ENCODE results near the gene ACTN1.

- TF ChIP-seq POLR2A (IDR thresholded peaks at IDR 0.05): no peak
- TF ChIP-seq, protein P1, sequence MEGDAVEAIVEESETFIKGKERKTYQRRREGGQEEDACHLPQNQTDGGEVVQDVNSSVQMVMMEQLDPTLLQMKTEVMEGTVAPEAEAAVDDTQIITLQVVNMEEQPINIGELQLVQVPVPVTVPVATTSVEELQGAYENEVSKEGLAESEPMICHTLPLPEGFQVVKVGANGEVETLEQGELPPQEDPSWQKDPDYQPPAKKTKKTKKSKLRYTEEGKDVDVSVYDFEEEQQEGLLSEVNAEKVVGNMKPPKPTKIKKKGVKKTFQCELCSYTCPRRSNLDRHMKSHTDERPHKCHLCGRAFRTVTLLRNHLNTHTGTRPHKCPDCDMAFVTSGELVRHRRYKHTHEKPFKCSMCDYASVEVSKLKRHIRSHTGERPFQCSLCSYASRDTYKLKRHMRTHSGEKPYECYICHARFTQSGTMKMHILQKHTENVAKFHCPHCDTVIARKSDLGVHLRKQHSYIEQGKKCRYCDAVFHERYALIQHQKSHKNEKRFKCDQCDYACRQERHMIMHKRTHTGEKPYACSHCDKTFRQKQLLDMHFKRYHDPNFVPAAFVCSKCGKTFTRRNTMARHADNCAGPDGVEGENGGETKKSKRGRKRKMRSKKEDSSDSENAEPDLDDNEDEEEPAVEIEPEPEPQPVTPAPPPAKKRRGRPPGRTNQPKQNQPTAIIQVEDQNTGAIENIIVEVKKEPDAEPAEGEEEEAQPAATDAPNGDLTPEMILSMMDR (IDR thresholded peaks at IDR 0.05): no peak
Observed at GRCh38 chr14:68979722-68980451, 785 bp upstream of the ACTN1 start.
